GM18867 (cell line): ENCODE measurements around the gene IMMP2L.

ENCODE experiments used
- ATAC-seq: cut with Tn5 transposase; IDR thresholded peaks from one replicate; pipeline ENCODE4 v1.9.1; 2021; ENCODE audit warnings: mild to moderate bottlenecking, moderate library complexity; ENCODE audit not compliant: unreplicated experiment

The IMMP2L gene

DNA sequence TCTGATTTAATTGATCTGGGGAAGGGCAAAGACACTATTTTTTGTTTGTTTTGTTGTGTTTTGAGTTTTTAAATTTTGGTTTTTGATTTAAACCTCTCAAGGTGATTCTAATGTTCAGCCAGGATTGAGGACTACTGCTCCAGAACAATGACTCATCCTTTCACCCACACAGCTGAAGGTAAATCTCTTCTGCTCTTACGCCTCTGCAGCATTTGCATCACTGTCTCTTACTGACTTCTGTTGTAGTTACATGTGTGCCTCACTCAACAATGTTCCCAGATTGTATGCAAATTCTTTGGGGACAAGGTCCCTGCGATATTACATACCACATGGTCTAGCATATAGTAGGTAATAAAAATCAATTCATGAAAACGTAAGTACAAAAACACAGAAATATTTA lies 938.9 kb downstream of the IMMP2L start:
- ATAC-seq: no peak

DNA sequence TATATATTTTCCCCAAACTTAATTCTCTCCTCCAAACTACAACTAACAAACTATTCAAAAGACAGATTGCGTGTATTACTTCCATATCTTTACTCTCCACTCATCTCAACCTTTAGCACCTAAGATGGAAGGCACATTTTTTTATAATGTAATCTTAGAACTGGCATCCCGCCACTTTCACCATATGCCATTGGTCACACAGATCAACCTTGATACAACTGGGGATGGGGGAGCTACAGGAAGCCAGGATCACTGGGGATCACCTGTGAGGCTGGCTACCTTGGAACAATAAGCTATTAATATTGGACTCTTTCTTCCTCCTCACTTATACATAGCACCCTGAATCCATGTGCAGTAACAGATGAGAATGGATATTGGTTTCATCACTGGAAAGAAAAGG lies 941.0 kb downstream of the IMMP2L start:
- no peak for ATAC-seq

DNA sequence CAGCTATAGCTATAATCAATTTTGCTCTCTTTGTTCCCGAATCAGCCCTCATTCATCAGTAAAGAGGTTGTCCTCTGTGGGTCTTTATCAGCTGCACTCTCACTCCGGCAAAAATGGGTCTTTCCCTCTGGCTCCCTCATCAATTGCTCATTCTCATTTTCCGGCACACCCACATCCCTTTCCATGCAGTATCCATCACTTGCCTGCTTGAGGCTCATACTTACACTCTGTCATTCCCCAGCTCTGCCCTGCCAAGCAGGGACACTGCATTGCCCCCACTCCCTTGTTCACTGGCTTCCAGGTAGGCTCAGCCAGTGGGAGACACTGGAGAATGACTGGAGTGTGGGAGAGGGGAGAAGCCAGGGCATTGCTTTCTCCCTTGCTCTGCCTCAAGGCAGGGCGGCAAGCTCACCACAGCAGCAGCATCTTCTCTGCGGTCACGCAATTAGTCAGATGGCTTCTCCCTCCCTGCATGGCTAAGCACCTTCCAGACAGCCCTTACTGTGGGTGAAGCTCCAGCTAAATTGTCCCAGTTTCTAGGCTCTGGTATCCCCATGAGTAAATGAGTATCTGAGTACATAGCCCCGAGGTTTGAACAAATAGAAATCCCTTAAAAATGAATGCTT lies 942.1 kb downstream of the IMMP2L start:
- no peak for ATAC-seq
